Stromal cell of bone marrow (primary cell): Measurements from ENCODE around the gene ADAM12.

Experiments
- DNase-seq: peaks from one replicate; pipeline ENCODE4 v3.0.0-alpha.2; 2012; ENCODE audit warnings: low read depth

The ADAM12 gene

DNA sequence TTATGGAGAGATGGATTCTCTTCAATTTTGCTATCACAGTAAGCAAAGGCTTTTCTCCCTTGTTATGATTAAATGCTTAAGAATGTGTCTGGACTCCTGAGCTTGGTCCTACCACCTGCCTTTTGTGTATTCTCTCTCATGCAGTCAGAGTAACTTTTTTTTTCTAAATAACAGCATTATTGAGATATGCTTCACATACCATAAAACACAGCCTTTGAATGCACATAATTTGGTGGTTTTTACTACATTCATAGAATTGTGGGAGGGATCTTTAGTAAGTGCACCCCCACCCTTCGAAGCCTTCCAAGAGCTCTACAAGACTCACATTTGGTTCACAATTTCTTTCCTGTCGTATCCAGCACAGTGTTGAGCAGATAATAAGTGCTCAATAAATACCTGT lies 175.5 kb downstream of the ADAM12 start:
- no peak for DNase-seq

DNA sequence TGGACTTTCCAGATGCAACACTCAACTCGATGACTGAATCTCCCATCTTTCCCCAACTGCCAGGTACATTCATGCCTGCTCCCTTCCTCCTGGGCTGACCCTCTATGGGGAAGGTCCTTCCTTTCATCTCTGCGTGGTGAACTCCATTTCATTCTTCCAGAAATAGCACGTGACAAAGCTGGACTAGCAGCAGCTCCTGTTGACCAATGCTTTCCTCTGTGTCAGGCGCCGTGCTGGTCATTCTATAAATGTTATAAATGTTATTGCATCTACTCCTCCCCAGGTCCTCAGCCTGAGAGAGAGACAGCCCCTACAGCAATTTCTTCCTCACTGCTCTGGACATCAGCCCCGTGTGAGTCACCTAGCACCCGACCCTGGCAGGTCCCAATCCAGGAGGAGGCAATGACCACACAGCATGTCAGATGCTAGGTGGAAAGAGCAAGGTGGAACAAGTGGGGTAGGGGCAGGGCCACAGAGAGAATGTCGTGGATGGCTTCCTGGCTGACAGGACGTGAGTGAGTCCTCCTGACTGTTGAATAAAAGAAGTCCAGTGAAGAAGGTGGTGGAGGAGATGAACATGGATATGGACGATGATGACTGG lies 178.1 kb downstream of the ADAM12 start:
- DNase-seq, result no peak

DNA sequence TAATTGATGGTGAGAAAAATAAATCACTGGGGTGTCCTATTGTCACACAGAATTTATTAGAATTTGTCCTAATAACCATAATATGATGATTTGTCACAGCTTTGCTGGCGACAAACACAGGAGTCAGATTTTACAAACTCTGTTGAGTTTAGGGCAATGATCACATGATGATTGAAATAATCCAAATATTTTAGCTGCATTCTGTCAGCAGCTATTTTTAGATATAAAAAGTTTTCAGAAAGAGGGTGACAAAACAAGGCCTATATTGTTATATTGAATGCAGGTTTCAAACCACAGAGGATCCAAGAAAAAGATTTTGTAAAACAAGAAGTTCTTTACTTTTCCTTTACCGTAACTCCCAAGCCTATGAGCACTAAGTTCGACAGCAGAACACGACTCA lies 178.8 kb downstream of the ADAM12 start:
- no peak for DNase-seq

DNA sequence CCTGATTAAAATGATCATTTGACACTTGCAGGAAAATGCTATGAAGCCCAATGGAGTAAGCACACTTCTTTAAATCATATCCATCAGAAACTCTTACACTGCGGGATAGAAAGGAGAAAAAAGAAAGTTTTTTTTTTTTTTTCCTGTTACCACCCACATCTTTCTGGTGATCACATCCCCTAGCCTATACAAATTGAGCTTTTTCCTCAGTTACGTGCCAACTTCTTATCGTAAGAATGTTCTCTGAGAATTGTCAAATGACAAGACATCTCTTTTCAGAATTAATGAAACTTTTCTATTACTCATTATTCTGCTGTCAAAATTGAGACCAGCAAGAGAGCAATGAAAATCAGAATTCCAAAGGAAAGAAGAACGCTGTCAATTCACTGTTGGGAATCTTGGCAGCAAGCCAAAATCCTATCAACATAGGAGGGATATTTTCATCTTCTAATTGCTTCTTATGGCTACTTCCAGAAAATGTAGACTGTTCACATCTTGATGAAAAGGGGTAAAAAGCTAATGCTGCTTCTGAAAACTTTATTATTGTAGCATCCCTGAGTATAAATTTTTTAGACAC lies 179.5 kb downstream of the ADAM12 start:
- no peak for DNase-seq

DNA sequence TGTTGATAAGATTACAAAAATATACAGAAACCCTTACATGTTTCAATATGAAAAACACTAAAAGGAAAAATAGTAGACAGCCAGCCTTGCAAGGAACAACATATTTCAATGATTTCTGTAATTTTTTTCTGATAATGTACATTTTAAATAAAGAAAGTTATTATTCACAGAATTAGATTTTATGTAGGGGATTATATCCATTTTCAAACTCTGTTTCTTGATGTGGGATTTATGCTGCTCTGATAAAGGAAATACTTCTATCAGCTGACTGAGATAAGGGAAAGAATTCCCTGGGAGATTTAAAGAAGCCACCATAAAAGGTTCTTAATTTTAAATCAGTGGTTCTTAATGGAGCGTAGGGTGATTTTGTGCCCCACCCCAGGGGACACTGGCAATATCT lies 180.4 kb downstream of the ADAM12 start:
- no peak for DNase-seq

DNA sequence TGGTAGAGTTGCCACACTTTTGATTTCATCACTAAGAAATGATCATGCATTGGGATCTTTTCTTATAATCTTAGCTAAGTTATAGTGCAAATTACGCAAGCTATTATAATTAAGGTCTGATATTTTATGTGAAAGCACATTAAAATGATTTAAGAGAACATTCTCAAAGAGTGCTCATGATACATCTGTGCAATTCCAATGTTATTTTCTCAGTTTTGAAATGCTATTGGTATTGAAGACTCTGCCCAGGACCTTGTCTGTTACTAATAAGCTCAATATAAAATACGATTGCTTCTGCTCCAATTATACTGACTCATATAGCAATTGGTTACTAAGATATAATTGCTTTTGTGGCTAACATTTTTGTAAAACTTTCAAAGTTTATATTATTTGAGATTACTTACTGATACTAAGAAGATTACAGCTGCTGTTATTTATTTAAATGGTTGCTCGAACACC lies 180.9 kb downstream of the ADAM12 start:
- DNase-seq, result peak; percentile 67

DNA sequence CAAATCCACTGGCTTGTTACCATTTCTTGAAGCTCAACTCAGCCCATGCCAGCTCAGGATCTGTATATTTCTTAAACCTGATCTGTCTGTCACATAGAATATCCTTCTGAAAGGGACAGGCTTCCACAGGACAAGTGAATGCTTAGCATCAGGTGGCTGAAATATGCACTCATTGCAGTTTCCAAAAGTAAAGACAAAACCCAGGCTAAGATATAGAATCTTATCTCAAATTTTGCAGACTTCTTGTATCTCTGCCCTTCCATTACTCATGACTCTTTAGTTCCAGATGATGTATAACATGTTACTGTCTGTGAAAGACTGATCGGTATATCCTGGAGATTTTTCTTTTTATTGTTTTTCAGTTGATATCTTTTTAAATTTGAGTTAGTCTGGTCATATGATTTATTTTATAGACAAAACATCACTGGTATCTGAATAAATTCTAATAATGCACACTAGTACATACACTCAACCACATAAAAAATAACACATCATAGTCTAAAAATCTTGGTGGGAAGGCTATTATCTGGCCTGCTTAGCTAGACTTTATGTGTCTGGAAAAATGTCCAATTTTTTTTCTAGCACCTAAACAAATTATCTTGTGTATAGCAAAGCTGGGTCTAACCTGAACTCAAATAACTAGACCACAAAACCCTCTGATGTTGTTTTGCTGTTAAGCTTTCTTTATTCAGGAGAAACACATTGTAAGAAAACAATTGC lies 182.6 kb downstream of the ADAM12 start:
- no peak for DNase-seq

DNA sequence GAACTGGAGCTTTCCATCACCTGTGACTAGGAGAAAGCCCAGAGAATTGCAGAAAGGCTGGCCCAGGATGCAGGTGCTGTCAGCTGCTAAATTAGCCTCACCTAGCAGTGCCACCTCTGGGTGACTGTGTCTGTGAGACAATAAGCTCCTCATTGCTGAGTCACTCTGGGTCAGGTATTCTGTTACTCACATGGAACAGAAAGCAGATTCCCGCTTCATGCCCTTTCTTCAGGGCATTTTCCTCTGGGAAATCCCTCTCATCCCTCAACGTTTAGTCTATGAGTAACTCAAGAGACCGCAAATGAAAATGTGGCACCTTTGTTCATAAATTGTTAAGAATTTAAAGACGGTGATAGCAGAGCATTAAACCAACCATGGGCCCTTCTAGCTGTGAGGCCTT lies 184.0 kb downstream of the ADAM12 start:
- no peak for DNase-seq

DNA sequence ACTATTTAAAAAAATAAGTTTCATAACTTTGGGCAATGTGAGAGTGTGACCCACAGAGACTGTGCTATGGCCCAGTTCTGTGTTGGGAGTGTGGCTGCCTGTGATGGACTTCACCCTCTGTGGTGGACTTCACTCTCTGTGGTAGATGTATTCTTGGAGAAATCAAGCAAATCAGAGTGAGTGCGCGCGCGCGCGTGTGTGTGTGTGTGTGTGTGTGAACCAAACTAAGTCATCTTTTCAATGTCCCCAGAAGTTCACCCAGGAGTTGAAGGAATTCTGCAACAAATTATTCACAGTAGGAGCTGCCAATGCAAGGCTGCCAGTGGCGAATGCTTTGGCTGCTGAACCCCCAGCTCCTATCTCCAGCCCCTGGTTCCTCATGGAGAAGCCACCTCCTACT lies 184.5 kb downstream of the ADAM12 start:
- DNase-seq, result no peak

DNA sequence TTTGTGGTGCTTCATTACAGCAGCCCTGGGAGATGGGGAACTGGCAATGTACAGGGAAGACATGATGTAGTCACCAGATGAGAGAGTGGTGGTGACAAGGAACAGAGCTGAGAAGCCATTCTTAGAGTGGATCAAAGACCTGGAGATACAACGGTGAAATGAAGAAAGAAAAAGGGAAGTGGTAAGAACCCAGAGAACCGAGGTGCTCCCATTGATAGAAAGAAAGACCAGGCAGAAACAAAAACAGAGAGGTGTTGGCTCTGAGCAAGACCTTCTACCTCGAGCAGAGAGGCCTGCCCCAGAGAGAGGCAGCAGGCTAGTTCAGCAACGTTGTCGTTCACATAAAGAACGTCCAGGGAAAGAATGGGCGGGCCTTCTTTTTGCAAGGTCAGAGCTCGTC lies 186.7 kb downstream of the ADAM12 start:
- DNase-seq, result no peak

DNA sequence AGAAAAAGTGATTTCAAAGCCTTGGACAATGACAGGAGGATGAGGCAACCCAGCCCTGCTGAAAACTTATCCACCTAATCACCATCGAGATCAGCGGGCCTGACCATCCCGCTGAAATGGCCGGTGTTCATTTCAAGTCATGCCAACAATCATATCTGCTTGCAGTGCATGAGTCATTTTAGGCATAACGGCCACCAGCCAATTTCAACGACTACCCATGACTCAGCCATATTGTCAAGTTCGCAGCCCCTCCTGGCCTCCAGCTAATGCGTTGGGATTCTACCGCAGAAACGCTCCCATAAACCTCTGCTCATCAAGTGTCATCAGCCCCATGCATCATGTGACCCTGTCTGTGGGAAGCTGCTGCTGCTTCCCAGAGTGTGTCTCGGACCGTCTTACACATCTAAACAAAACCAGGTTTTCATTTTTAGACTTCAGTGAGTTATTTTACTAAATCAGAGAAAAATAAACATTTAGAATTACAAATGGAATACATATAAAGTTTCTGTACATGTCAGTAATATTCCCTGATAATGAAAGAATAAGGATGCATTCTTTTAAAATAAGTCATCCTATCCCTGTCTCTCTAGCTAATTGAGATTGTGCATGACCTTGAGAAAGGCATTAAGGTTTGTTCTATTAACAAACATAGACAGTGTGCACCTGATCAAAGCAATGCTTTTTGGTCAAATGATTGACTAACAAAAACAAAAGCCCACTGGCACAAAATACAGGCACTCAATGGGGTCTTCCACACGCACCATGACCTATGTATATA lies 188.9 kb downstream of the ADAM12 start:
- DNase-seq, result peak; percentile 89

DNA sequence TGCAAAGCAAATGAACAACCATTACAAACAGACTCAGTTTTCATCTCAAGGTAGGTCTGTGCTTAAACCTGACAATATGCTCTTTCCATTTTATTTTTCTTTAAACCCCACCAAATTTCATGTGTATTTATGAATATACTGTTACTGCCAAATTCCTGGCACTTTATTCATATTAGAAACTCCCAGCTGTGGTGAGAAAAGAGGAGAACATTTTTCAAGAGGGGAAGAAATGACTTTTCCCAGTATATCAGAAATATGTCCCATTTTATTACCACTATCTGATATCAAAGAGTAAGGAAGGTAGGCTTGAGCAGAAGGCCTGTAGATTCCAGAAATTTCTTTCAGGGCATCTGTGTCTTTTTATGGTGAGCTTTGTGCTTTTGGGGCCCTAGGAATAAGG lies 189.6 kb downstream of the ADAM12 start:
- no peak for DNase-seq

DNA sequence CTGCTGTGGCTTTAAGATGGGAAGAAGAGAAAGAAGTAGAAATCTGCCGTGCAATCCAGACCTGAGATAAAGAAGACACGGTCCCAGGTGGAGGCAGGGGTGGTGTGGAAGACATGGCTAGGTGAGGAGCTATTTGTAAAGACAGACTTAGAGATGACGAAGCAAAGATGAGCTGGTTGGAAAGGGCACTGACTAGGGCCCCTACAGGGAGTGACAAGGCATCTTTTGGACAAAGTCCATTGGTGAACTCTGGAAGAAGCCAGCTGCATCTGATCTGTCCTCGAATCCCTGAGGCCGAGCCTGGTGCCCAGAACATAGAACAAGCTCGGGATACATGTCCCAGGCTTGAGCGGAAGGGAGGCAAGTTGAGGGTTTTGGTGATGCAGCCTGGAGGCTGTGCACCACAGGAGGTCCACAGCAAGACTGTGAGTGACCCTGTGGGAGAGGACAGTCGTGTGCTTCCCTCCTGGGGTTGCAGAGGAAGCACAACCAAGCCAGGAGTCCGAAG lies 191.2 kb downstream of the ADAM12 start:
- no peak for DNase-seq

DNA sequence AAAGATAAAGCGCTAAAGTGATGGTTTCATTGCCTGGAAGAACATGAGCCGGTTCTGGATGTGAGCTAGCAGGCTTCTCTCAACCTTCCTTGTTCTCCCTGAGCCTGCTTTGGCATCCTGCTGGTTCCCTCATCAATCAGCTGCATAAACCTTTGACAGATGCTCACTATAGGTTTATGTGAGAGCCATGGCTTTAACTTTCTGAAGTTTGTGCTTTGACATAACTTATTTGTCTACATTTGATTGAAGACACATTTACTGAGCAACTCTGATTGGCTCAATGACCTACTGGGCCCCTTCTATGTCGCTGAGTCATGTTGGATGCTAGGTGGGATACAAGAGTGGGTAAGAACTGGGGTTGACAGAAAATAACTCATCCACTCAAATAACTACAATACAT lies 192.0 kb downstream of the ADAM12 start:
- DNase-seq, result no peak

DNA sequence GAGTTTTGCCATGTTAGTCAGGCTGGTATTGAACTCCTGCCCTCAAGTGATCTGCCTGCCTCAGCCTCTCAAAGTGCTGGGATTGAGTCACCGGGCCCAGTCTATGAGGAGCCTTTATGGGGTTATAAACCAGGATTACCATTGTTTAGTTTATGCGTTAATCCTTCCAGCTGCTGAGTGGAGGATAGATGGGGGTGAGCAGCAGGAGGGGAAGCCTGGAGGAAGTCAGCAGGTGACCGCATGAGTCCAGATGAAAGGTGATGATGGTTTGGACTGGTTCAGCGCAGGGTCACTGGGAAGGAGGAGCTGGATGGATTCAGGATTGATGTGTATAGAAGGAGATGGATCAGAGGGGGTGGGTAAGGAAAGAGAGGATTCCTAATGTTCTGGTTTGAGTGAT lies 197.1 kb downstream of the ADAM12 start:
- peak; percentile 41 for DNase-seq

DNA sequence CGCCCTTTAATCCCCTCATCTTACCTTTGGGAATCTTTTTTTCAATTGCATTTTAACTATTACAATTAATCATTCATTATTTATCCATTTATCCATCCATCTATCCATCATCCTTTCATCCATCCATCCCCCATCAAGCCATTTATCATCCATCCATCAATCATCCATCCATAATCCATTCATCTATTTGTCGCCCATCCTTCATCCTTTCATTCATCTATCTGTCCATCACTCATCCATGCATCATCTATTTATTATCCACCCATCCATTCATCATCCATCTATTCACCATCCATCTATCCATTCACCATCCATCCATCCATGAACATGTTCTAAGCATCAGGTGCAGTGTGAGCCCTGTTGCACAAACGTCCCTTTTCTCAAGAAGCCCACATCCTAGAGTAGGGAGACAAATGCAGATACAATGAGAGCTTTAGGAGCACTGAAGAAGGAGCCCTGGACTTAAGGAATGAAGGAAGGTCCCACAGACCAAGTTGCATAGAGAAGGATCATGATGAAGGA lies 199.5 kb downstream of the ADAM12 start:
- DNase-seq, result no peak

DNA sequence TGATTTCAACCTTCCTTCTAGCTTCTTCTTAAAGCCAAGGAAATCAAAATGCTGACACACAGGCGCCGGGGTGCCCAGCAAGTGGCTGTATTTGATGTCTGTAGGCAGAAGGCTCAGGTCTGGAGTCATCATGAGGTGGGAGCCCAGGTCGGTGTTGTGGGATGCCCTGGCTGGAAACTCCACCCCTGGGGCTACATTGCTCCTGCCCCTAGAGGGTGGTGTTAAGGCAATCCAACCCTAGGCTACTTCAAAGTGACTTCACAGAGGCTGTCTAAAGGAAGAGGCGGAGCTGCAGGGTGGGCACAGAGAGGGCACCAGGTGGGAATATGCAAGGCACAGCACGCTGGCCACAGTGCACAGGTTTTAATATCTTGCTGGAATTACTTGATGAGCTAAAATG lies 200.9 kb downstream of the ADAM12 start:
- DNase-seq, result no peak

DNA sequence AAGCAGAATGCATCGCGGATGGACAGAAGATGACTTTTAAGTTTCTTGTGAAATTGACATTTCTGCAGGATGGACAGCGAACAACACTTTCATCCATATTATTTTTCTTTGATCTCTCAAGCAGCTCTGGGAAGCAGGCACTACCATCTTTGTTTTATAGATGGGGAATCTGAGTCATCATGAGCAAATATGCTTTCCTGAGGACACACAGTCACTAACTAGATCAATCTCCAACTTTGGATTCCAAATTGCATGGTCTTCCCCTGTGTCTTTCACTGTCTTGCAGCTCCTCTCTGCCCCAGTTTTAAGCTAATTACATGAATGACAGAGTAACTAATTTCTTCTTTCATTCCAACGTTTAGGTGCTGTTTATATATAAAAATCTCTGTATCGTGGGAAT lies 201.5 kb downstream of the ADAM12 start:
- no peak for DNase-seq

DNA sequence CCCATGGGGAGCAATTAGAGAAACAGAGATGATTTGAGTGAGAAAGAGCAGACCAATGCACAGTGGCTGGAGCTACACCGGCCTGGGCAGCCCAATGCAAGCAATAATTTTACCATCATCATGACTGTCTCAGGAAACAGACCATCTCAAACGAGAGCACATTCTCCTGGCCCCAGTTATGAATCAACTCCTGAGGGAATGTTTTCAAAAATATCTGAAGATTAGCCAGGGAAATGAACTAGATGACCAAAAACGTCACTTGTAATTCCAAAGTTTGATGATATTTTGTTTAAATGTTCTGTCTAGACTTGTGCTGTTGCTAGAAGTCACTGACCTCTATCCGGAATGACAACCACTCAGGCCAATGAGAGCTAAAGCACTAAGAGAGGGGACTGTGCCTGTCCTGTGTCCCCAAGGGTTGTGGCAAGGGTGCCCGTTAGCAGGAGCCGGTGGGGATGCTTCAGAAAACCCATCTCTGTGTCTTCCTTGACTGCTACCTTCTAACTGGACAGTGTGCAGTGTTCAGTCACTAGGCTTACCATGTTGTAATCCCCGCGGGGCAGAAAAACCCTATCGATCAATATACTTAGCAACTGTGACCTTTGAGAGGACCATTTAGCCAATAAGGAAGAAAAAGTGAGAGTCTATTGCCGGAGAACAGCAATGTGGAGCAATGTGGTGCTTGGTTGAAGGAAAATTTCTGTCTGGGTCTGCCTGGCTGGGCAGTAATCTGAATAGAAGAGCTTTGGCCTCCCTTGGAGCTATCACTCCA lies 202.4 kb downstream of the ADAM12 start:
- DNase-seq, result peak; percentile 62

DNA sequence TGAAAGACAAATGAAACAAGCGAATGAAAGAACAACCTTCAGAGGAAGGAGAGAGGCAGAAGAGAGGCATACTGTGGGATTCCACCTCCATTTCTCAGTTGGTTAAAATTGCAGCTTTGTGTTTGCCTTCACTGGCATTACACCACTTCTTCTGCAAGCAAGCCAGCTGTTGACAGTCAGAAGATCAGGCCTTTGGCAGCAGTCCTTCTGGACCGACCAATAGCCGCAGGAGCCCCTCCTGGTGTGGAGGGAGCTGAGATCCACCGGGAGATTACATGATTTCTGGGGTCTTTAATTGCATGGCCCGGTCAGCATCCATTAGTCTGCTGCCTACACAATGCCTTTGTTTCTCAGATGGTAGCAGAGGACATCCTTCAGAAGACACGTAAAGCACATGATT lies 206.7 kb downstream of the ADAM12 start:
- DNase-seq, result no peak

DNA sequence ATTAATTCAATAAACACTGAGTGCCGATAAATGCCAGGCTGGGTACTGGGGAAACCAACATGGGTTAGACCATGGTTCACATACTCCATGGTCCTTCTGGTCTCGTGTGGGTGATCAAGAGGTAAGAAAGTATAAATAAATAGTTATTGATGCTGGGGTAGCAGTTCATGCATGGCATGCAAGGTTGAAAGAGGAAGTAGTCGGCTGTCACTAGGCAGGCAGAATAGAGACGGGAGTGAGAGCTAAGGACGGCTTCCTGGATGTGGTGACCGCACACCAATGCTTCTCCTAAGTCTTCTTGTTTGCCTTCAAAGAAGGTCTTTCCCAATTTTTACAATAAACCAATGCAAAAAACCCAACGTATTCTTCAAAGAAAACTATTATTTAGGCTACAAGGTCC lies 208.6 kb downstream of the ADAM12 start:
- no peak for DNase-seq
